ENCODE measurements around the gene SBK2.

The SBK2 gene

GRCh38 chr19:55554302-55554701 is 17.4 kb upstream of the SBK2 start:
- no peak for DNase-seq

- no peak for DNase-seq
Observed at GRCh38 chr19:55553217-55554182, 16.6 kb upstream of the SBK2 start.

GRCh38 chr19:55552620-55553019 is 15.7 kb upstream of the SBK2 start:
- DNase-seq = no peak

GRCh38 chr19:55552206-55552605 is 15.3 kb upstream of the SBK2 start:
- DNase-seq = no peak

GRCh38 chr19:55550321-55550650 is 13.4 kb upstream of the SBK2 start:
- DNase-seq = no peak

- peak in 1 of 2 experiments; percentile 57 for DNase-seq
Observed at GRCh38 chr19:55549500-55550320, 12.8 kb upstream of the SBK2 start.

GRCh38 chr19:55546822-55547614 is 10.1 kb upstream of the SBK2 start:
- DNase-seq = no peak

- no peak for DNase-seq
Observed at GRCh38 chr19:55546011-55546410, 9.1 kb upstream of the SBK2 start.

- no peak for DNase-seq
Observed at GRCh38 chr19:55545443-55545842, 8.5 kb upstream of the SBK2 start, which contains the start of gene SBK3. Gene SBK3 (minus strand): TSS chr19:55545543. CDS start chr19:55545543, 0 bp downstream.

- DNase-seq = no peak
Observed at GRCh38 chr19:55544776-55545439, 8.0 kb upstream of the SBK2 start.

GRCh38 chr19:55544014-55544413 is 7.1 kb upstream of the SBK2 start:
- no peak for DNase-seq

- DNase-seq = no peak
Observed at GRCh38 chr19:55543567-55543966, 6.6 kb upstream of the SBK2 start.

GRCh38 chr19:55542292-55542855 is 5.4 kb upstream of the SBK2 start:
- DNase-seq = no peak

- no peak for DNase-seq
Observed at GRCh38 chr19:55541091-55541490, 4.2 kb upstream of the SBK2 start.

GRCh38 chr19:55540619-55541018 is 3.7 kb upstream of the SBK2 start:
- no peak for DNase-seq

GRCh38 chr19:55539090-55539984 is 2.4 kb upstream of the SBK2 start:
- no peak for DNase-seq

GRCh38 chr19:55538132-55538531 is 1.2 kb upstream of the SBK2 start:
- DNase-seq = no peak

GRCh38 chr19:55537741-55538111 is 793 bp upstream of the SBK2 start:
- no peak for DNase-seq

GRCh38 chr19:55536366-55536765 is 567 bp downstream of the SBK2 start:
- no peak for DNase-seq

GRCh38 chr19:55535965-55536350 is 975 bp downstream of the SBK2 start:
- no peak for DNase-seq
